GM18508 (cell line): ENCODE results near the gene CIAO3.

Experiments
- ATAC-seq: cut with Tn5 transposase; IDR thresholded peaks from one replicate; pipeline ENCODE4 v1.9.1; 2021; ENCODE audit warnings: moderate number of reproducible peaks; ENCODE audit not compliant: insufficient read depth, unreplicated experiment

The CIAO3 gene

DNA sequence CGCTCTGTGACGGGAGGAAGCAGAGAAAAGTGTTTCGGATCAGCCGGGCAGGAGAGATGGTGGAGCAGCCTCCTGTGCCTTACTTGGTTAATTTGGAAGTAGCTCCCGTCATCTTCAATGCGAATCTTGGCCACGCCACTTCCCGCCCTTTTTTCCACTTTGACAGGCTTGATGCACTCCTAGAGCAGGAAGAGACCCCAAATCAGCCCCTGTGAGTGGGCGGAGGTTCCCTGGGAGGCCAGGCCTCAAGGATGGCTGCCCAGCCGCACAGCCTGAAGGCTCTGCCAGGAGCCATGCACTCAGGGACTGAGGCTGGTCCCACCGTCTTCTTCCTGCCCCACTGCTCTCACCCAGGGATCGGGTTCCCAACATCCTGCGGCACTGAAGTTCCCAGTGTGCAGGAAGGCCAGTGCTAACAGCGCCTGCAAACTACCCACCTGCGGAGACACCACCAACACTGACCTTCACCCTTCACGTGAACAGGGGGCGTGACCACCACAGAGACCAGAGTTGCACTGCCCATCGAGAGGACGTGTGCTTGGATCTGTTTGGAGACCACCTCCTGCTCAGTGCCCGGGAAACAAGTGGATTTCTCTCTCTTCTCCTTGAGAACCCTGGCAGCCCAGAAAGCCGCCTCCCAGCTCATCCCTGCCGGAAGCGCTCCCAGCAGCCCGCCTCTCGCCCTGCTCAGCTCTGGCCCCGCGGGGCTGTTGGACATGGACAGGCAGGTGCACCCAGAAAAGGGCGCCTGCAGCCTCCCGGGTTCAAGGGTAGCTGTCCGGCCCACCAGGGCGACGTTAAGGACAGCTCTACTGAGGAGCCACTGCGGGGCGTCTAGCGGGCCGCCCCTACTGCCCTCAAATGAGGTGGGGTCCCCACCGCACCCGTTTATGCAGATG is 988 bp downstream of the CIAO3 start:
- ATAC-seq, result no peak

DNA sequence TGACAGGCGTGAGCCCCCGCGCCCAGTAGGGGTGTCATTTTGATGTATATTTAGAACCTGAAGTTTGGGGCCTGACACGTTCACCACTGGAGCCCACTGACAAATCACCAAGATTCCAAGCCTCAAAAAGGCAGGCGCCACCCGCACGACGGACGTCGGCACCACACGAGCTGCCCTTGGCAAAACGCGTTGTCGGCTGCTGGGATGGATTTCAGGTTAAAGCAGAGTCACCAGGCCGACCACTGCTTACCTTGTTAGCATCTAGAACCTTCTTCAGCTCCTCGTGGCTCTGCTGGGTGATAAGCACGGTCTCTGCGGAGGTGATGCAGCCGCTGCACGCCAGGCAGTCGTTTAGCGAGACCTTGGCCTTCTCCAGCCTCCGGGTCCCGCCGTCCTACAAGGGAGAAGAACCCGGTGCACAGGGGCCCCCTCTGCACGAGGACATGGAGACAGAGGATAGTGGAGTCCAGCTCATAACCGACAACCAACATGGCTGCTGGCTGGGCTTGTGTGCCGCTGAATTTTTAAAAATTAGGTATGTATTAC is 3.8 kb downstream of the CIAO3 start:
- no peak for ATAC-seq

DNA sequence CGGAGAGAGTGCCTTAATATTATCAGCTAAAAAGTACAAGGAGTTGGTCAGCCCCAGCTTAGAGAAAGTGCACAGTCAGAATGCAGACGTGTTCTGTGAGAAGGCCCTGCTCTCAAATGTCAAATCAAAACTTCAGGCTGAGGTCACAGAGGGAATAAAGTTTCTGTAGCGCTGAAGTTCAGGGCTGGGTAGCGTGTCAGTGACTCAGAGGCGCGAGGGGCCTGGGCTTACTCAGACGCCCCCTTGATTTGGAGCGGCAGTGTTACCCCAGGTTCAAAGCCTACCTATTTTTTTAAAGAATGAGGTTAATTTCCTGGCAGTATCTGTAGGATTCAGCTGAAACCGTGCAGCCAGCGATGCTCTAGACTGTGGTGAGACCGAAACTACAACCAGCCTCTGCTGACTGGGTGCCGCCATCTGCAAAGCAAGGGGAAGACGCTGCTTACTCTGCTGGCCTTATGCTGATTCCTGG is 4.8 kb downstream of the CIAO3 start:
- no peak for ATAC-seq

DNA sequence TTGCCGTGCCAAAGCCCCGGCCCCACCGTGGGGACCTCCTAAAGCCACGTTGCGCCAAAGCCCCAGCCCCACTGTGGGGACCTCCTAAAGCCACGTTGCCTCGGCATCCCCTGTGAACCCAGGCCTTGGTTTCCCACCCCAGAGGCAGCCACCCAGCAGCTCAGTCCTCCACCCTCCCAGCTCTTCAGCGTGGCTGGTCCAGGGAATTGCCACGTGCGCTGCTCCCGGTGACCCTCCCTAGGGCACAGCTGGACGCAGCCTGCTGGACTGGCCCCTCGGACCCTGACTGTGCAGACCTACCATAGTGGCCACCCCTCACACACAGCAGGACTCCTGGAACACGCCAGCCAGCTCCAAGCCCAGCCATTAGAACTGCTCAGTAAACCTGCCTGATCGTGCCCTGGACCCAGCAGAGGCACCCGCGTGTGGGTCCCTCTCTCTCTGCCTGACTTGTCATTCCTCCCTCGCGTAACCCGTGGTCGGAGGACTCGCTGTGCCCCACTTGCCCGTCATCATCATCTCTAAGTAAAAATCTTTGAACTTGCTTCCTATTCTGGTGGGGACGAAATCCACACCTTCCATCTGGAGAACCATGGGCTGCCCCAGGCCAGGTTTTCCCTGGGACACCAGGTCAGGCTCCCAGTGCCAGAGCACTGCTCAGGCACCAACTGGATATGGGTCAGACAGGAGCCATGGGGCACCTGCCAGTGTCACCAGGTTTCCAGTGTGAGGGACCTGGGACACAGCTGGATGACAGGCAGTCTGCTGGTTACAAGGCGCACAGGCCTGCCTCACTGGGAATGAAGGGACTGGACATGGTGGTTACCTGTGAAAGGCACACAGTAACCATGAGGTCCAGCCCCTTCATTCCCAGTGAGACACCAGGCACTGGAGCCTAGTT is 5.6 kb downstream of the CIAO3 start:
- no peak for ATAC-seq

DNA sequence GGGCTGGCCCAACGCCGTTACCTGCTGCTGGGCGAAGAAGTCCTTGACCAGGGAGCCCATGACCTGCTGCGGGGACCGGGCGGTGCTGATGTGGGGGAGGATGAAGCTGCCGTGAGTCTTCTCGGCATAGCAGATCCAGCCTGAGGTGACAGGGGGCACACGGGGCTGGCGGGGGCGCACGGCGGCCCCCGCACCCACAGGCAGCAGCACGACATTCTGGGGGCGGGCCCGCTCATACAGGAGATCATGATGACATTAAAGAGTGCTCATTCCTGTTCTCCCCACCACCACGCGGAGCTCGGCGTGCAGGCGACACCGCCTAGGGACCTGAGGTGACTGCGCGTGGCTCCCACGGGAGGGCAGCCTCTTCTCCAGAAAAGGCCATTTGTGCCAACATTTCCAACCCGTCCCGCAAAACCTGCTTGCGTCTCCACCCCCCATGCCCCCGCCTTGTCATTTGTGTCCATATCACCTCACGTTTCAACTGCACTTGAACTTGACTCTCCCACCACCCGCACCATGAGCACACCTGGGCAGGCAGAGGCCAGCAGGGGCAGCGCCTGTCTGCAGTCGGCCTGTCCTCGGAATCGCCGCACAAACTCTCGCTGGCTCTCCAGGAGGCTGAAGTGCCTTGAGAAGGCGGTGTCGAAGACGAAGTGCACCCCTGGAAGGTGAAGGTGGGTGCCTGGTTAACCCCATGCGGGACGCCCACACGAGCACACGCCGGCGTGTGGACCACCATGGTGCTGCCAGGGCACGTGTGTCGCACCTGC is 6.4 kb downstream of the CIAO3 start:
- no peak for ATAC-seq

DNA sequence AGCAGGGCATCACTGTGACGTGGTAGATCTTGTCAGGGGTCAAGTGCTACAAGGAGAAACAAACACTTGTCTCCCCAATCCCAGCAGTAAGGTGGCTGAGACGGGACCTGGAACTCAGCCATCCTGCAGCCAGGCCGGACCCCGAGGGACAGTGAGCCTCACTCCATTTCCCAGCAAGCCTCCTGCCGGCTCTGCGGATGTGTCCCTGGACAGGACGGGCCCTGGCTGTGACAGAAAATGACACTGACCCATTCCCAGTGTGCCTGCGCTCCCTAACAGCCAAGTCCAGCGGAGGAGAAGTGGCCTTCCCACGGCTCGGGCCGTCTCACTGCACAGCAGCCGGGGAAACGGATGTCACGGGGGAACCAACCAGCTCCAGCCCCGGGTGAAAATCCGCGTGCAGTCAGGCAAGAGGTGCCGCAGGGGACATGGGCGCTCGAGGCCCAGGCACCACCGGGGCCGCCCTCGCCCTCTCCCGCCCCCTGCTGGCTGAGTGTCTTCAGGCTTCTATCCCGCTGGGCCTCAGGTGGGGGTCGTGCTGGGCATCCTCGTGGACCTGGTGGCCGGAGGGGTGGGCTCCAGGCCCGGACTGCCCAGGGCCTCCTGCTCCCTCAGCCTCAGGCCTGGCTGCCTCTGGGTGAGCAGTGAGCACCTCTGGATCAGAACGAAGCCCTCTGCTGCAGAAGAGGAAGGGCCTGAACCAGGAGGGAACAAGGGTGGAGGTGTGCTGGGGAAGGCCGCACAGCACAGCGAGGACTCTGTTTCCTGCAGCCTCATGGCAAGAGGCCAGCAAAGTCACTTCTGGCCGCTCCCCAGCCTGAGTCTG is 7.2 kb downstream of the CIAO3 start:
- no peak for ATAC-seq

DNA sequence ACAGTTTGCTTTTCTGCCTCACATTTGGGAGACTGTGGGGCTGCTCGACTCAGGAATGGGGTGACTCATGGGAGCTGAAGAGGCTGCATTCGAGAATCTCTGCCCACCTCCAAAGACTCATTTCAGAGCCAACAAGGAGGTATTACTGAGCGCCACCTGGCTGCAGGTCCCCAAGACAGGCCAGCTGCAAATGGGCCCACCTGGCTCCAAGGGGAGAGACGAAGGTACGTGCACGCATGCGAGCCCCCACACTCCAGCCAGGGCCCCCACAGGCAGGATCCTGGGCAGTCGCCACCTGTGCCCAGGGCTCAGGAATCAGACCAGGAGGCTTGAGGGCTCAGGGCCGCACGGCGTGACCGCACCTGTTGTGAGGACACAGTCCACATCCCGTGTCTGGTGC is 7.9 kb downstream of the CIAO3 start:
- no peak for ATAC-seq

DNA sequence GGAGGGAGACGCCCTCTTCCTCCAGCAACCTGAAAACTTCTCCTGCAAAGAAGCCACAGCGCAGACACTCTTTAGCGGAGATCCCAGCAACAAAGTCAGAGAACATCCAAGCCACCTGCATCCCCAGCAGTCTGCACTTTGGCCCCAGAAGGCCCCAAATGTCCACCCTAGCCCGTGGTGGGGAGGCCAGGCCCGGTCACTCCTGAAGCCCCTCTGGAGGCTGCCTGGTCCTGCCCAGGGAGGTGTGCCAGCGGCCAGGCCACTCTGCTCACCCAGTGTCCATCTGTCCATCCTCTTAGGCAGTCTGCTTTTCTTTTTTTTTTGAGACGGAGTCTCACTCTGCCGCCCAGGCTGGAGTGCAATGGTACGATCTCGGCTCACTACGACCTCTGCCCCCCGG is 8.5 kb downstream of the CIAO3 start:
- ATAC-seq, result no peak

DNA sequence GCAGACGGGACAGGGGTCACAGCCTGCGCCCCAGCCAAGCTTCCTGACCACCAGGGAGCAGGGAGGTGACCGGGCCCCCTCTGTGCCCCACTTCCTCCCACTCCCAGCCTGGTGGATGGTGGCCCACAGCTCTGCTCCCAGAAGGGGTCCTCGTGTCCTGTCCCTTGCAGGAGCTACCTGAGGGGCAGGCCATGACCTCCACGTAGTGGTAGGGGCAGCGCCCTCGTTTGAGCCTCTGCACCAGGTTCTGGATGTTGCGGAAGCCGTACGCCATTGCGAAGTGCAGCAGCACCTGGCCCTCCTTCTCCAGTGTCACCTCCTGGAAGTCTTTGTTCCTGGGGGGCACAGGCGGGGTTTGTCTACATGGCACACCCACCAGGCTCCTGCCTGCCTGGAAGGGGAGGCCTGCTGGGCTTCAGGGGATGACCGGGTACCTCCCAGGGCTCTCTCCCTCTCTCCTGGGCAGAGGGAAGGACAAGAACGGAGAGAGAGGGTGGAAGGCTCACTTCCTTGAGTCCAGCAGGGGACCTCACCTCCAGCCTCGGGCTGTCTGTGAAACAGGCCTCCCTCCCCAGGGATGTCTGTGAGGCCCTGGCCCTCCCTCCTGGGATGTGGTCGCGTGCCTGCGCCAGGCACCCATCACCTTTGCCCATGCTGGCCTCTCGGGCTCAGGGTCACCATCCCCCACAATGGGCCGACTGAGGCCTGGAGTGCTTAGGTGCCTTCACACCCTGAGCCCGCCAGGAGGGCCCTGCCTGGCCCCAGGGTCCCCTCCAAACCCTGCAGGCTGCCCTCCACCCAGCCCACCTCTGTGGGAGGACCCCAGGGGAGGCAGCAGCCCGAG is 9.9 kb downstream of the CIAO3 start:
- ATAC-seq, result no peak

DNA sequence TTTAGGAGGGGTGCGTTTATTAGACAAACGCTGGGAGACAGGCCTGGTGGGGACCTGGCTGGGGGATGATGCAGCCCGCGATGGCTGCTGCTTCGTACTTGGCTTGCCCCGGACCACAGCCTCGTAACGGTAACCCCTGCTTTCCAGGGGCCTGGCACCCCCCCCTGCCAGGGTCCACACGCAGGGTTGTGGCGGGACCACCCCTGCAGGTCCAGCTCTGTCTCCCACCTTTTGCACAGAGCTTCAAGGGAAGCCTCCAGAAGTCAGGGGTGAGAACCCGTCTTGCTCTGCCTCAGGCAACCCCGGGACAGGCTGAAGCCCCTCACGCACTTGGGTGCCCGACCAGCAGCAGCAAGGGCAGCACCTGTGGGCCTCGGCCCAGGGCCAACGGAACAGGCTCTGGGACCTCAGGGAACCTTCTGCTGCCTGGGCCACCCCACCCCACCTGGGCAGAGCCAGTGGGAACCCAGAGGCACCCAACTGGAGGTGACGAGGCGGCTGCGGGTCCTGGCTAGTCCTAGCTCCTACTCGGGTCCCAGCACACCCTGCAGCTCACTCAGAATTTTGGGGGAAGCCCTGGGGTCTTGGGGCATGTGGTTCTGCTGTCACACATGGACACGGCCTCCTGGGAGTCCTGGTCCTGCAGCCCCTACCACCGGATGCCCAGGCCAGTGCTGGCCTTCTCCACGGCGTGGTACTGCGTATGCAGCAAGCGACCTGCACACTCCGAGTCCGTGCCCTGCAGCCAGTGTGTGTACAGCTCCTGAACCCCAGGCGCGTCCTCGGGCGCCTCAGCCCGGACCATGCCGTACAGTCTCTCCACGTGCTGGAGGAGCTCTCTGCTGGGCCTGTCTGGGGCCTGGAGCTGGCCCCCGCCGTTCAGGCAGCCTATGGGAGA is 10.8 kb downstream of the CIAO3 start:
- ATAC-seq, result no peak

DNA sequence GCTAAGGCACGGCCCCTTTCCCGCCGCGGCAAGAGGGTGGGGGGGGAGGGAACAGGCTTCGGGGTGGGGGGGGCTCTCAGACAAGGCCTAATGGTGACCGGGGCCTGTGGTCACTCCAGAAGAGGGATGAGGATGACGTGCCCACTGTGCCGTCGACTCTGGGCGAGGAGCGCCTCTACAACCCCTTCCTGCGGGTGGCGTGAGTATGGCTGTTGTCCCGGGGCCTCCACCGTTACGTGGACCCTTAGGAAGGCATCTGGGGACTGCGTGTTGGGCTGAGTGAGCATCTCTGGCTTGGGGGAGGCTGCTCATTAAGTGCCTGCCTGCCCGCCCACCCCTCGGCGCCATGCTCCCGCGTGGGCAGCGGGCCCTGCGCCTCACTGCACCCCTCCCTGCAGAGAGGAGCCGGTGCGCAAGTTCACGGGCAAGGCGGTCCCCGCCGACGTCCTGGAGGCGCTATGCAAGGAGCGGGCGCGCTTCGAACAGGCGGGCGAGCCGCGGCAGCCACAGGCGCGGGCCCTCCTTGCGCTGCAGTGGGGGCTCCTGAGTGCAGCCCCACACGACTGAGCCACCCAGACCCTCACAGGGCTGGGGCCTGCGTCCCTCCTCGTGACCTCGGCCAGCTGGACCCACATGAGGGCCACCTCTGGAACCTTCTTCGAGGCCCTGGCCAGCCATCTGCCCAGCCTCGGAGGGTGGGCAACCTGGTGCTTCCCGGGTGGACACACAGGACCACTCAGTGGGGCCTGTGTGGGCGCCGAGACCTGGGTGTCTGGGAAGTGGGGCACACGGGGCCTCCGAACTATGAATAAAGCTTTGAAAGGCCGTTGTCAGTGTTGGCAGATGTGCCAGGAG is 11.7 kb downstream of the CIAO3 start:
- no peak for ATAC-seq

DNA sequence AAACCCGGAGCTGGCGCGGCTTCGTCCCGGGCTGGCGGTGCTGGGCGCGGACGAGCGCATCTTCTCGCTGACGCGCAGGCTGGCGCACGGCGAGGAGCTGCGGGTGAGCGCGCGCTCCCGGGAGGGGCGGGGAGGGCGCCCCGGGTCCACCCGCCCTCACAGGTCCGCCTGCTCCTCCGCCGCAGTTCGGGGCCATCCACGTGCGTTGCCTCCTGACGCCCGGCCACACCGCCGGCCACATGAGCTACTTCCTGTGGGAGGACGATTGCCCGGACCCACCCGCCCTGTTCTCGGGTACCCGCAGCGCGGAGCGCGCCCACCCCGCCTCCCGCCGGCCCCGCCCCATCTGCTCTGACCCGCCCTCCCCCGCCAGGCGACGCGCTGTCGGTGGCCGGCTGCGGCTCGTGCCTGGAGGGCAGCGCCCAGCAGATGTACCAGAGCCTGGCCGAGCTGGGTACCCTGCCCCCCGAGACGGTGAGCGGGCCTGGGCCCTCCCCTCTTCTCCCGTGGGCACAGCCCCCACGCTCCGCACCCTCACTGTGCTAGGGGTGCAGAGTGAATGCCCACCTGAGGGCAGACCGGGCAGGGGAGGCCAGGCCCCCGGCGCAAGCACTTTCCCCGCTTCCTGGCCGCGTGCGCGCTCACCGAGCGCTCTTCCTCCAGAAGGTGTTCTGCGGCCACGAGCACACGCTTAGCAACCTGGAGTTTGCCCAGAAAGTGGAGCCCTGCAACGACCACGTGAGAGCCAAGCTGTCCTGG is 12.5 kb downstream of the CIAO3 start:
- ATAC-seq, result no peak

DNA sequence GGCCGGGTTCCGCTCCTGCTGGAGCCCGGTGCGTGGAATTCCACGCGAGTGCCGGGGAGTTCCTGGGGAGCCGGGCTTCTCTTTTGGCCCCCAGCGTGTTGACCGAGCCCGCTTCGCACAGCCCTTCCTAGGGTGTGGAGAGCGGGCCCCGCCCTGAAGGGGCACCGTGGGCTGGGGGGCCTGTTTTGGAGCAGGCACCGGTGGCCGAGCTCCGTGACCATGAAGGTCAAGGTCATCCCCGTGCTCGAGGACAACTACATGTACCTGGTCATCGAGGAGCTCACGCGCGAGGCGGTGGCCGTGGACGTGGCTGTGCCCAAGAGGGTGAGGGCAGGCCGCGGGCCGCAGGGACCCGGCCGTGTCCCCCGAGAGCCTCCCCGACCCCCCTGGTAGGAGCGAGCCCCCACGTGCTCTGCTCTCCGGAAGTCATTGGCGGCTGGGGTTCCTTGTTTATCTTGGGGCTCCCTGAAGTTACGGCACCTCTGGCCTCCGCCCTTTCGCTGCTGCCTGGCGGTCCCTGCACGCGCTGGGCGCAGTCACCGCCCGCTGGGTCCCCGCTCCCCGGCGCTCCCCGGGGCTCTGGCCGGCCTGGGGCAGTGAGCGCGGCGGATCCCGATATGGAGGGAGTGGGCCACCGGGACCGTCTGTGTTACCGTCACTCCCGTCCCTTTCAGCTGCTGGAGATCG is 13.4 kb downstream of the CIAO3 start:
- ATAC-seq, result no peak

DNA sequence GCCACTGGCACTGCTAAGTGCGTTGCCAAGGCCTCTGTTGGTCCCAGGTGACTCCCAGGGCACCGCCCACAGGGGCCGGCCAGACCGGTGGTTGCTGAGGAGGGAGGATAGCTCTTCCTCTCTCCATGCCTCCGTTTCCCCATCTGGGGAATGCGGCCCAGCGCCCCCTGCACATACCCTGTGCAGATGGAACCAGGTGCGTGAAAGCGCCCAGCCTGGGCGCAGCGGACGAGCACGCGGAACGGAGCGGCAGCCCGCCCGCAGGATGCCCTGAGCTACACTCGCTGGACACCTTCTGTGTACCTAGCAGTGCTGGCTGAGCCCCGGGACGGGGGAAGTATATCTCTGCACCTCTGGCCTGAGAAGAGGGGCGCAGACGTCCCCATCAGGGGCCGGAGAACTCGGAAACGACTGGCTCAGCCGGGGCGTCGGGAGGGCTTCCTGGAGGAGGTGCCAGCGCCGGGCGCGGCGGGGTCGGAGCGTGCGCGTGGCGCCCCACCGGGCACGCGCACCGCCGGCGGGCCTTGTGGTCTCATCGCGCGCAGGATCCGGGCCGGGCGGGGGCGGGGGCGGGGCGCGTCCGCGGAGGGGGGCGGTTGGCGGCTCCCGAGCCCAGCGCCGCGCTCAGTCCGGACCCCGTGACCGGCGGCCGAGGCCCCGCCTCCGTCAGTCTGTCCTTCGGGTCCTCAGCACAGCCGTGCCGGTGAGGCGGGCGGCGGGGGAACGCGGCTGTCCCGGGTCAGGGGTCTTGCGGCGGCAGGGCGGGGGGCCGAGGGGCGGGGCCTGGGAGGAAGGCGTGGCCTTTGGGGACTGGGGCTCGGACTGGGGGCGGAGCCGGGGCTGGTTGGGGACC is 14.1 kb downstream of the CIAO3 start, which contains the start of the genes CCDC78 and HAGHL:
Gene CCDC78, minus strand, starts transcription at position 6 of the 853 bp plus-strand sequence. CDS start 76 bp downstream, outside the sequence.
Gene HAGHL, plus strand, starts transcription at position 669 of the 853 bp plus-strand sequence. CDS start 404 bp downstream, outside the sequence.
- no peak for ATAC-seq
